H1 (cell line): ENCODE data around the gene CYP11A1. TPM values are rescaled to one million over a fixed set of nuclear protein-coding genes. Genes with fewer than 3 reads are reported as not detected.

Experiments
- CTCF ChIA-PET: fragments of 300-600 bp; sonication (Branson Sonifier 250); formaldehyde crosslinking; loops from one replicate; lab custom pipeline; 2021; ENCODE audit not compliant: partially characterized antibody; lab: Charles Lee
- POLR2A ChIA-PET: fragments of 300-600 bp; sonication (Branson Sonifier 250); formaldehyde crosslinking; loops from one replicate; lab custom pipeline; 2021; ENCODE audit warnings: inconsistent platforms; ENCODE audit not compliant: partially characterized antibody; lab: Charles Lee
- DNase-seq, 2 experiments: peaks; one replicate each; pipeline versions ENCODE4 v3.0.0 to v3.0.0-alpha.2; 2010 to 2022; ENCODE audit warnings: low spot score in 2 of 2, low read depth in 1 of 2, mixed read lengths in 1 of 2
- FAIRE-seq: peaks from 2 replicates; lab custom pipeline; 2011; peaks lifted over from hg19 to GRCh38; lab: Jason Lieb, UNC
- H2AFZ ChIP-seq: 2 replicates; pipeline ENCODE4 v1.8.1; 2012; ENCODE audit warnings: low read length, inconsistent platforms
- H2AK5ac ChIP-seq: 2 replicates; pipeline ENCODE4 v1.6.1; 2013; ENCODE audit warnings: low read depth, low read length
- H2BK120ac ChIP-seq: replicated peaks from 2 replicates; pipeline ENCODE3; 2013; ENCODE audit warnings: low read depth, low read length, inconsistent platforms
- H2BK12ac ChIP-seq: 2 replicates; pipeline ENCODE4 v1.6.1; 2013; ENCODE audit warnings: low read depth, low read length
- H2BK15ac ChIP-seq: 2 replicates; pipeline ENCODE4 v1.6.1; 2013; ENCODE audit warnings: low read length
- H2BK20ac ChIP-seq: 2 replicates; pipeline ENCODE4 v1.6.1; 2013; ENCODE audit warnings: low read length
- H2BK5ac ChIP-seq: 2 replicates; pipeline ENCODE4 v1.6.1; 2013; ENCODE audit warnings: low read depth, low read length
- H3K14ac ChIP-seq: 2 replicates; pipeline ENCODE4 v1.6.1; 2013; ENCODE audit warnings: inconsistent platforms; ENCODE audit not compliant: insufficient read length
- H3K18ac ChIP-seq: 2 replicates; pipeline ENCODE4 v1.6.1; 2013; ENCODE audit warnings: low read length; ENCODE audit errors: extremely low read depth
- H3K23ac ChIP-seq: 2 replicates; pipeline ENCODE4 v1.6.1; 2013; ENCODE audit warnings: inconsistent platforms; ENCODE audit not compliant: insufficient read length
- H3K23me2 ChIP-seq: 2 replicates; pipeline ENCODE4 v1.6.1; 2013; ENCODE audit warnings: low read depth, low read length
- H3K27ac ChIP-seq: 2 replicates; pipeline ENCODE4 v1.6.1; 2011; ENCODE audit warnings: low read depth, low read length, inconsistent platforms
- H3K27me3 ChIP-seq, 4 experiments: replicated peaks in 1 of 4; 1 replicate in 1 of 4; 2 replicates in 3 of 4; pipeline versions ENCODE4 v1.6.1 to v1.8.1; 2011 to 2013; ENCODE audit warnings: low read length in 3 of 4, mild to moderate bottlenecking in 3 of 4, inconsistent platforms in 2 of 4, mixed read lengths in 2 of 4, moderate library complexity in 1 of 4; ENCODE audit not compliant: control insufficient read depth in 3 of 4, insufficient read depth in 3 of 4; ENCODE audit errors: extremely low read depth in 1 of 4
- H3K36me3 ChIP-seq, 4 experiments: 2 replicates each; pipeline versions ENCODE4 v1.6.1 to v1.8.1; 2011 to 2013; ENCODE audit warnings: mild to moderate bottlenecking in 4 of 4, low read length in 3 of 4, moderate library complexity in 2 of 4, control low read depth in 1 of 4, inconsistent platforms in 1 of 4; ENCODE audit not compliant: insufficient read depth in 4 of 4, control insufficient read depth in 2 of 4
- H3K4ac ChIP-seq: replicated peaks from 2 replicates; pipeline ENCODE3; 2013; ENCODE audit warnings: low read length, low read depth, mixed read lengths, inconsistent platforms; ENCODE audit not compliant: insufficient read length
- H3K4me1 ChIP-seq, 4 experiments: replicated peaks in 1 of 4; 1 replicate in 1 of 4; 2 replicates in 3 of 4; pipeline versions ENCODE4 v1.6.1 to v1.8.1; 2011 to 2013; ENCODE audit warnings: low read length in 3 of 4, inconsistent platforms in 2 of 4, mixed read lengths in 1 of 4; ENCODE audit not compliant: insufficient read depth in 4 of 4, control insufficient read depth in 3 of 4
- H3K4me2 ChIP-seq, 2 experiments: 2 replicates each; pipeline versions ENCODE4 v1.6.1 to v1.8.1; 2011 to 2013; ENCODE audit warnings: low read depth in 2 of 2, low read length in 2 of 2, control low read depth in 1 of 2, inconsistent platforms in 1 of 2, mild to moderate bottlenecking in 1 of 2; ENCODE audit not compliant: insufficient read depth in 1 of 2
- H3K4me3 ChIP-seq, 4 experiments: fragments of 200-600, 300-600 bp in 1 of 4; sonication (generic), shearing (Covaris generic), sonication (Bioruptor Twin) in 1 of 4; 2 replicates each; pipeline versions ENCODE4 v1.5.1 to v1.8.1; 2011 to 2016; ENCODE audit warnings: low read length in 4 of 4, low read depth in 3 of 4, control low read depth in 2 of 4, inconsistent platforms in 2 of 4, mild to moderate bottlenecking in 2 of 4, mixed read lengths in 1 of 4, moderate library complexity in 1 of 4; ENCODE audit not compliant: insufficient read depth in 2 of 4; ENCODE audit errors: extremely low read depth in 1 of 4
- H3K56ac ChIP-seq: replicated peaks from 2 replicates; pipeline ENCODE3; 2013; ENCODE audit warnings: low read depth, mild to moderate bottlenecking, mixed read lengths, low read length, inconsistent platforms; ENCODE audit not compliant: insufficient read length
- H3K79me1 ChIP-seq: 2 replicates; pipeline ENCODE4 v1.6.1; 2013; ENCODE audit warnings: low read depth, low read length, control low read depth
- H3K79me2 ChIP-seq, 2 experiments: 2 replicates each; pipeline versions ENCODE4 v1.6.1 to v1.8.1; 2012 to 2013; ENCODE audit warnings: low read length in 2 of 2, mild to moderate bottlenecking in 2 of 2, inconsistent platforms in 1 of 2; ENCODE audit not compliant: insufficient read depth in 2 of 2, control insufficient read depth in 1 of 2
- H3K9ac ChIP-seq, 4 experiments: replicated peaks in 1 of 4; 1 replicate in 1 of 4; 2 replicates in 3 of 4; pipeline versions ENCODE4 v1.6.1 to v1.8.1; 2011 to 2013; ENCODE audit warnings: low read depth in 3 of 4, low read length in 3 of 4, control low read depth in 2 of 4, mild to moderate bottlenecking in 2 of 4, moderate library complexity in 2 of 4, inconsistent platforms in 1 of 4; ENCODE audit errors: extremely low read depth in 1 of 4
- H3K9me3 ChIP-seq, 2 experiments: 2 replicates each; pipeline versions ENCODE4 v1.6.1 to v1.8.1; 2012 to 2013; ENCODE audit warnings: mild to moderate bottlenecking in 2 of 2, moderate library complexity in 2 of 2, control low read depth in 1 of 2, inconsistent platforms in 1 of 2, low read depth in 1 of 2, low read length in 1 of 2, mixed read lengths in 1 of 2; ENCODE audit not compliant: insufficient read depth in 2 of 2
- H4K20me1 ChIP-seq, 2 experiments: replicated peaks in 1 of 2; 2 replicates each; pipeline versions ENCODE3 to v1.8.1; 2011 to 2013; ENCODE audit warnings: inconsistent platforms in 2 of 2, low read length in 2 of 2, mild to moderate bottlenecking in 1 of 2; ENCODE audit not compliant: insufficient read depth in 2 of 2, control insufficient read depth in 1 of 2
- H4K5ac ChIP-seq: 2 replicates; pipeline ENCODE4 v1.6.1; 2013; ENCODE audit warnings: low read length, low read depth, mixed read lengths, inconsistent platforms; ENCODE audit not compliant: insufficient read length
- H4K8ac ChIP-seq: 2 replicates; pipeline ENCODE4 v1.8.0; 2013; ENCODE audit warnings: mild to moderate bottlenecking, moderate library complexity, low read length, inconsistent platforms; ENCODE audit not compliant: insufficient read depth; ENCODE audit errors: extremely low read depth
- H4K91ac ChIP-seq: replicated peaks from 2 replicates; pipeline ENCODE3; 2013; ENCODE audit warnings: low read length, mixed read lengths, inconsistent platforms; ENCODE audit not compliant: insufficient read length
- CBX5 ChIP-seq: fragments of 300-800, 300-1000 bp; sonication (generic); IDR thresholded peaks from 2 replicates; pipeline ENCODE4 v1.7.1; 2016; ENCODE audit warnings: antibody characterized with exemption, low read length, low read depth
- CBX8 ChIP-seq: fragments of 300-800, 300-1000 bp; sonication (generic); IDR thresholded peaks from 2 replicates; pipeline ENCODE4 v1.7.1; 2016; ENCODE audit warnings: low read depth, low read length, borderline replicate concordance
- HDAC2 ChIP-seq, 2 experiments: fragments of 300-600 bp in 1 of 2; sonication (generic) in 1 of 2; IDR thresholded peaks; 2 replicates each; pipeline ENCODE4 v1.6.1; 2011 to 2012; ENCODE audit warnings: low read depth in 2 of 2, low read length in 2 of 2, mild to moderate bottlenecking in 2 of 2, moderate library complexity in 2 of 2, borderline replicate concordance in 1 of 2, inconsistent platforms in 1 of 2
- NANOG ChIP-seq: IDR thresholded peaks from 2 replicates; pipeline ENCODE4 v1.6.1; 2011; ENCODE audit warnings: low read length, low read depth, mild to moderate bottlenecking, inconsistent platforms; ENCODE audit not compliant: insufficient read depth, poor library complexity, severe bottlenecking
- NRF1 ChIP-seq: IDR thresholded peaks from 2 replicates; pipeline ENCODE4 v1.6.1; 2011; ENCODE audit warnings: mild to moderate bottlenecking, low read depth, low read length, improper control_type of control experiment
- RXRA ChIP-seq: IDR thresholded peaks from 2 replicates; pipeline ENCODE4 v1.6.1; 2011; ENCODE audit warnings: low read depth, mild to moderate bottlenecking, low read length, moderate library complexity; ENCODE audit not compliant: insufficient read depth
- TAF7 ChIP-seq: optimal IDR thresholded peaks from 2 replicates; pipeline ENCODE3; 2011; ENCODE audit warnings: low read depth, mild to moderate bottlenecking, inconsistent platforms, low read length, moderate library complexity, borderline replicate concordance
- TBP ChIP-seq: IDR thresholded peaks from 2 replicates; pipeline ENCODE4 v1.6.1; 2011; ENCODE audit warnings: low read depth, low read length, improper control_type of control experiment
- WGBS, 2 experiments: shearing (Covaris generic) in 1 of 2; methylation state at CpG; one replicate each; pipeline versions ENCODE4 v1.1.6 to v1.1.7; 2013 to 2015; ENCODE audit warnings: low lambda C conversion rate in 2 of 2, mixed read lengths in 2 of 2, inconsistent platforms in 1 of 2, low coverage in 1 of 2, missing lambda C conversion rate in 1 of 2; ENCODE audit not compliant: insufficient replicate concordance in 2 of 2, insufficient coverage in 1 of 2, insufficient read length in 1 of 2; ENCODE audit errors: extremely low coverage in 1 of 2, missing lambda C conversion rate in 1 of 2; 5-methylcytosine and 5-hydroxymethylcytosine counted together
- polyA plus RNA-seq, 7 experiments: library from polyadenylated mRNA; depleted of rRNA in 3 of 7; stranded (reverse) in 5 of 7; unstranded in 2 of 7; fragments of >200 nt in 5 of 7; fragments of 200-250 nt in 2 of 7; gene quantifications; 1 replicate in 5 of 7; 2 replicates in 1 of 7; 4 replicates in 1 of 7; pipeline versions ENCODE4 v1.2.1 to v1.2.3, GENCODE V29; 2011 to 2013; ENCODE audit warnings: missing spikeins in 2 of 7, mixed read lengths in 2 of 7
- total RNA-seq: library from RNA; stranded (reverse); fragmentation: NEBNext Ultra II Directional; extraction: Animal tissue kit (Norgen Biotek cat#: 25700); gene quantifications from 2 replicates; pipeline ENCODE4 v1.2.1, GENCODE V29; 2021
- TF ChIP-seq, protein P1 (sequence below), 3 experiments: IDR thresholded peaks; 1 replicate in 2 of 3; 2 replicates in 1 of 3; pipeline versions ENCODE4 v1.5.1 to v1.6.1; 2011; ENCODE audit warnings: low read length in 3 of 3, mild to moderate bottlenecking in 3 of 3, inconsistent platforms in 2 of 3, low read depth in 1 of 3, moderate library complexity in 1 of 3; ENCODE audit not compliant: insufficient read depth in 1 of 3; ENCODE audit errors: control extremely low read depth in 1 of 3

The CYP11A1 gene
- total and polyA plus RNA-seq, 2 of the 8 experiments (the other 6 are each of a cell fraction or from before 2014, with no cell fraction given), result 1.9 to 7.2 TPM

DNA sequence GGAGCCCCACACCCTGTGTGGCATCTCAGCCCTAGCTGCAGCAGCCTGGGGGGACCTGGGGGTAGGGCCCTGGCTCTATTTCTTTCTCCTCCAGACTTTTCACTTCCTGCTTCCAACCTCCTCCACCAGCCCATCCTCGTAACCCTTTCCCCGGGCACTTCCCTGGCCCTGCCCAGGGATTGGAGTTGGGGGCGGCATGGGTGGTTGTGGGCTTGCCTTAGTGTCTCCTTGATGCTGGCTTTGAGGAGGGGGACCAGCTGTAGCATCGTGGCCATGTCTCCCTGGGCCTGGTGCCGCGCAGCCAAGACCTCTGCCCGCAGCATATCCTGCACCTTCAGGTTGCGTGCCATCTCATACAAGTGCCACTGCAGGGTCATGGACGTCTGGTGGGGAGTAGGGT lies 28.1 kb downstream of the CYP11A1 start:
- Histone ChIP-seq H3K14ac (no peak overlapping the region), H3K36me3 (no peaks in the 10 kb centered on the region; a peak in 1 of 8 replicates), H3K79me1 (no peaks in the 10 kb centered on the region), H3K4ac (no peak overlapping the region), H3K27ac (no peak overlapping the region), H3K23ac (no peak overlapping the region), H3K79me2 (no peaks in the 10 kb centered on the region), H3K9ac (no peak overlapping the region), H4K20me1 (no peaks in the 10 kb centered on the region), H3K4me3 (no peak overlapping the region), H4K91ac (no peak overlapping the region), H3K56ac (no peak overlapping the region), H2BK120ac (no peak overlapping the region), H2BK12ac (no peak overlapping the region), H2AK5ac (no peak overlapping the region), H3K4me2 (no peak overlapping the region), H2AFZ (no peak overlapping the region), H3K4me1 (no peaks in the 10 kb centered on the region; a peak in 1 of 7 replicates), H3K18ac (no peak overlapping the region), H2BK15ac (no peak overlapping the region), H2BK5ac (no peak overlapping the region), H3K23me2 (no peaks in the 10 kb centered on the region), H3K27me3 (no peaks in the 10 kb centered on the region), H4K5ac (no peak overlapping the region), H4K8ac (no peak overlapping the region), H2BK20ac (no peak overlapping the region), H3K9me3 (no peaks in the 10 kb centered on the region)
- POLR2A ChIA-PET, result no interaction called here
- CTCF ChIA-PET, result interaction anchor here (1.3 to 2.4 kb wide), 2 partner anchors 17 to 205 kb away, joined by 3 to 10 read pairs; no protein-coding TSS in a partner anchor
- DNase-seq, result no peak
- 95% methylated on average over 8 of the region's 9 CpGs; no CpG with 5 or more reads in 1 of the 2 experiments for WGBS, 2 experiments
- FAIRE-seq, result no peak
- TF ChIP-seq TAF7 (no peak), RXRA (no peak), NANOG (no peak), CBX8 (no peak), HDAC2 (IDR thresholded peaks at IDR 0.05; ENCODE audit: borderline replicate concordance in 1 of 2, low read depth in 2 of 2, low read length in 2 of 2) (no peak), NRF1 (no peak), CBX5 (no peak), TBP (no peak)
- TF ChIP-seq, protein P1, sequence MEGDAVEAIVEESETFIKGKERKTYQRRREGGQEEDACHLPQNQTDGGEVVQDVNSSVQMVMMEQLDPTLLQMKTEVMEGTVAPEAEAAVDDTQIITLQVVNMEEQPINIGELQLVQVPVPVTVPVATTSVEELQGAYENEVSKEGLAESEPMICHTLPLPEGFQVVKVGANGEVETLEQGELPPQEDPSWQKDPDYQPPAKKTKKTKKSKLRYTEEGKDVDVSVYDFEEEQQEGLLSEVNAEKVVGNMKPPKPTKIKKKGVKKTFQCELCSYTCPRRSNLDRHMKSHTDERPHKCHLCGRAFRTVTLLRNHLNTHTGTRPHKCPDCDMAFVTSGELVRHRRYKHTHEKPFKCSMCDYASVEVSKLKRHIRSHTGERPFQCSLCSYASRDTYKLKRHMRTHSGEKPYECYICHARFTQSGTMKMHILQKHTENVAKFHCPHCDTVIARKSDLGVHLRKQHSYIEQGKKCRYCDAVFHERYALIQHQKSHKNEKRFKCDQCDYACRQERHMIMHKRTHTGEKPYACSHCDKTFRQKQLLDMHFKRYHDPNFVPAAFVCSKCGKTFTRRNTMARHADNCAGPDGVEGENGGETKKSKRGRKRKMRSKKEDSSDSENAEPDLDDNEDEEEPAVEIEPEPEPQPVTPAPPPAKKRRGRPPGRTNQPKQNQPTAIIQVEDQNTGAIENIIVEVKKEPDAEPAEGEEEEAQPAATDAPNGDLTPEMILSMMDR (IDR thresholded peaks at IDR 0.05; ENCODE audit: control extremely low read depth in 1 of 3, insufficient read depth in 1 of 3, low read depth in 1 of 3, low read length in 3 of 3), result no peak
